Kidney (tissue), 14 donors: ENCODE data around the gene PHF3. TPM values are rescaled to one million over a fixed set of nuclear protein-coding genes. Genes with fewer than 3 reads are reported as not detected.
"Not testable (repeated sequence)": the region's sequence is repeated elsewhere in the genome, so short reads cannot be mapped to it uniquely, and the experiment has no call there.

Experiments used
- DNase-seq, 5 donors: peaks; one replicate each; pipeline ENCODE4 v3.0.0-alpha.2; 2013 to 2020
- FAIRE-seq: peaks from 2 replicates; lab custom pipeline; 2012; peaks lifted over from hg19 to GRCh38; lab: Jason Lieb, UNC
- H3K27ac ChIP-seq, 2 donors: one replicate each; pipeline ENCODE4 v1.7.0; 2013; ENCODE audit warnings: low read depth in 2 of 2, low read length in 2 of 2, inconsistent platforms in 1 of 2
- H3K27me3 ChIP-seq: one replicate; pipeline ENCODE4 v1.7.1; 2013; ENCODE audit warnings: low read length, inconsistent platforms; ENCODE audit not compliant: control insufficient read depth, insufficient read depth
- H3K36me3 ChIP-seq, 3 donors: one replicate each; pipeline versions ENCODE4 v1.7.0 to v1.7.1; 2013; ENCODE audit warnings: low read length in 3 of 3, control low read depth in 1 of 3, inconsistent platforms in 1 of 3; ENCODE audit not compliant: insufficient read depth in 3 of 3, control insufficient read depth in 2 of 3
- H3K4me1 ChIP-seq, 3 donors: one replicate each; pipeline versions ENCODE4 v1.7.0 to v1.7.1; 2013; ENCODE audit warnings: low read length in 3 of 3, inconsistent platforms in 1 of 3, low read depth in 1 of 3; ENCODE audit not compliant: control insufficient read depth in 2 of 3, insufficient read depth in 2 of 3
- H3K4me3 ChIP-seq, 3 donors: one replicate each; pipeline versions ENCODE4 v1.7.0 to v1.8.1; 2013; ENCODE audit warnings: low read length in 3 of 3, control low read depth in 1 of 3, inconsistent platforms in 1 of 3
- H3K9ac ChIP-seq, 3 donors: one replicate each; pipeline versions ENCODE4 v1.7.0 to v1.7.1; 2013; ENCODE audit warnings: low read length in 3 of 3, control low read depth in 1 of 3, inconsistent platforms in 1 of 3
- H3K9me3 ChIP-seq, 3 donors: one replicate each; pipeline versions ENCODE4 v1.7.0 to v1.7.1; 2013; ENCODE audit warnings: low read length in 3 of 3, control low read depth in 1 of 3, inconsistent platforms in 1 of 3; ENCODE audit not compliant: control insufficient read depth in 2 of 3, insufficient read depth in 1 of 3
- intact Hi-C: fragments of 100-400 bp; cut with DNase I; formaldehyde crosslinking; loops from one replicate; pipeline ENCODE4 v1.11.1; 2022
- polyA plus RNA-seq: library from polyadenylated mRNA; stranded (reverse); fragments of 350-450 nt; fragmentation: Illumina TruSeq; extraction: RNeasy Lipid Tissue Mini Kit (QIAGEN cat#74804); gene quantifications from one replicate; pipeline ENCODE4 v1.2.3, GENCODE V29; 2014; ENCODE audit warnings: low read depth, low replicate concordance; ENCODE audit not compliant: insufficient read depth
- total RNA-seq: library from RNA; stranded (reverse); fragmentation: NEBNext Ultra II Directional; extraction: Animal tissue kit (Norgen Biotek cat#: 25700); gene quantifications from one replicate; pipeline ENCODE4 v1.2.1, GENCODE V29; 2021
- TF ChIP-seq, protein P1 (sequence below): IDR thresholded peaks from 3 replicates; pipeline ENCODE4 v1.5.1; 2012; ENCODE audit warnings: mild to moderate bottlenecking, moderate library complexity, borderline replicate concordance; ENCODE audit not compliant: insufficient read depth; ENCODE audit errors: extremely low read depth
- donor health status: control.
- donor health status: control.
- donor health status: control.
- donor health status: control.
- donor health status: control.
- donor health status: DM: yes; HTN: yes; CAD: no.
- donor health status: Normal renal cell carcinoma (clear cell type).

Gene PHF3
- total and polyA plus RNA-seq, 2 donors from 2014 or later: 9.5 to 58.3 TPM

DNA sequence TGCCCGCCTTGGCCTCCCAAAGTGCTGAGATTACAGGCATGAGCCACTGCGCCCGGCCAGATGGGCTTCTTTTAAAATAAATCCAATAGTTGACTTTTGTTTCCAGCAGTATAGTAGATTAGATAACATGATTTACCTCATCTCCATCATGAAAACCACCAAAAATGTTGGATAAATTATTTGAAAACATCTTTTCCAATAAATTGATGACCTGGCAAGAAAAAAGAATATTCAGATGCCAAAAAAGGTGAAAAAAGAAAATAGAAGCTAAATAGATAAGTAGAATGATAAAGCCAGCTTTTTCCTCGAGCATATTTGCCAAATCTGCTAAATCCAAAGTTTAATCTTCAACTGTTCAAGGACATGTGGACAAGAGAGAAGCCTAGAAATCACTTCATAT, 109.2 kb downstream of the PHF3 start:
- Histone ChIP-seq H3K9me3 (no peaks in the 10 kb centered on the region), H3K36me3 (no peaks in the 10 kb centered on the region), H3K9ac (no peak overlapping the region), H3K4me1 (no peaks in the 10 kb centered on the region), H3K27ac (no peak overlapping the region), H3K4me3 (no peak overlapping the region), H3K27me3 (no peaks in the 10 kb centered on the region)
- TF ChIP-seq, protein P1, sequence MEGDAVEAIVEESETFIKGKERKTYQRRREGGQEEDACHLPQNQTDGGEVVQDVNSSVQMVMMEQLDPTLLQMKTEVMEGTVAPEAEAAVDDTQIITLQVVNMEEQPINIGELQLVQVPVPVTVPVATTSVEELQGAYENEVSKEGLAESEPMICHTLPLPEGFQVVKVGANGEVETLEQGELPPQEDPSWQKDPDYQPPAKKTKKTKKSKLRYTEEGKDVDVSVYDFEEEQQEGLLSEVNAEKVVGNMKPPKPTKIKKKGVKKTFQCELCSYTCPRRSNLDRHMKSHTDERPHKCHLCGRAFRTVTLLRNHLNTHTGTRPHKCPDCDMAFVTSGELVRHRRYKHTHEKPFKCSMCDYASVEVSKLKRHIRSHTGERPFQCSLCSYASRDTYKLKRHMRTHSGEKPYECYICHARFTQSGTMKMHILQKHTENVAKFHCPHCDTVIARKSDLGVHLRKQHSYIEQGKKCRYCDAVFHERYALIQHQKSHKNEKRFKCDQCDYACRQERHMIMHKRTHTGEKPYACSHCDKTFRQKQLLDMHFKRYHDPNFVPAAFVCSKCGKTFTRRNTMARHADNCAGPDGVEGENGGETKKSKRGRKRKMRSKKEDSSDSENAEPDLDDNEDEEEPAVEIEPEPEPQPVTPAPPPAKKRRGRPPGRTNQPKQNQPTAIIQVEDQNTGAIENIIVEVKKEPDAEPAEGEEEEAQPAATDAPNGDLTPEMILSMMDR: no peak
- FAIRE-seq: no peak
- no peak for DNase-seq
- intact Hi-C loops: no loop called here

DNA sequence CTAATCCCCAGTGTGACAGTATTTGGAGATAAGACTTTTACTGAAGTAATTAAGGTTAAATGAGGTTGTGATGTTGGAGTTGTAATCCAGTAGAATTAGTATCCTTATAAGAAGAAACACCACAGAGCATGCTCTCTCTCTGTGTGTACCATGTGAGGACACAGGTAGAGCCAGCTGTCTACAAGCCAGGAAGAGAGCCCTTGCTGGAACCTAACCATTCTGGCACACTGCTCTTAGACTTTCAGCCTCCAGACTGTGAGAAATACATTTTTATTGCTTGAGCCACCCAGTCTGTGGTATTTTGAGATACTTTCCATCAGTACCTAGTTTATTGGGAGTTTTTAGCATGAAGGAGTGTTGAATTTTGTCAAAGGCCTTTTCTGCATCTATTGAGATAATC, 110.2 kb downstream of the PHF3 start:
- DNase-seq: no peak
- FAIRE-seq: no peak
- H3K36me3 ChIP-seq: no peaks in the 10 kb centered on the region

DNA sequence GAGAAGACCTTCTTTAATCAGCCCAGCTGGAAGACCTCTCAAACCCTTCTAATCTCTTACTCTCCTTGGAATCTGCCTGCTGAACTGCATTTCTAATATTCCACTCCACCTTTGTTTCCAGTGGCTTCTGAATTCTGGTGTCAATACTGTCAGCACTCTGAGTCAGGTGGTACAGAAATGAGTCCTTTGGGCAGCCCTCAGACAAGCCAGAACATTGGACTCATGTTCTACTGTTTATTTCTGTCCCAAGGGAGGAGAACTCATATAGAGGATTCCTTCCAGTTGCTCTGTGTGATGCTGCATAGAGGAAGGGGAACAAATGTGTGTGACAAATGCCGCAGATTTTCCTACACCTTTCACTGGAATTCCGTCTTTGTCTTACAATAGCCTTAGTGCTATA, 114.8 kb downstream of the PHF3 start:
- intact Hi-C loops: no loop called here
- TF ChIP-seq, protein P1: no peak
- Histone ChIP-seq H3K9ac (no peak overlapping the region), H3K4me1 (no peaks in the 10 kb centered on the region), H3K9me3 (no peaks in the 10 kb centered on the region), H3K27me3 (no peaks in the 10 kb centered on the region), H3K36me3 (no peaks in the 10 kb centered on the region), H3K27ac (no peak overlapping the region), H3K4me3 (no peak overlapping the region)
- no peak for DNase-seq
- FAIRE-seq: no peak

More for the DNA sequence above, 110.2 kb downstream of the PHF3 start:
- Histone ChIP-seq H3K4me1 (no peaks in the 10 kb centered on the region), H3K9ac (no peak overlapping the region), H3K27ac (no peak overlapping the region), H3K9me3 (no peaks in the 10 kb centered on the region), H3K27me3 (no peaks in the 10 kb centered on the region), H3K4me3 (no peak overlapping the region)
- intact Hi-C loops: no loop called here
- TF ChIP-seq, protein P1: no peak

DNA sequence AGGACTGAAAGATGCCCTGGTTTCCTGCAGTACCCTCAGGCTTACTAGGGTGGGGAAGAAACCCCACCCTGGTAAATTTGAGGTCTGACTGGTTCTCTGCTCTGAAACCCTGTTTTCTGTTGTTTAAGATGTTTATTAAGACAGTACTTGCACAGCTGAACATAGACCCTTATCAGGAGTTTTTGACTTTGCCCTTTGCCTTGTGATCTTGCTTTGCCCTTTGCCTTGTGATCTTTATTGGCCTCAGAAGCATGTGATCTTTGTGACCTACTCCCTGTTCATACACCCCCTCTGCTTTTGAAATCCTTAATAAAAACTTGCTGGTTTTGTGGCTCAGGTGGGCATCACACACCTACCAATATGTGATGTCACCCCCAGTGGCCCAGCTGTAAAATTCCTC, 121.7 kb downstream of the PHF3 start:
- H3K9me3 ChIP-seq, DNase-seq, H3K27ac ChIP-seq, H3K36me3 ChIP-seq, H3K4me1 ChIP-seq, H3K27me3 ChIP-seq, H3K4me3 ChIP-seq, intact Hi-C loops, H3K9ac ChIP-seq, FAIRE-seq: not testable (repeated sequence)
